Body of pancreas (tissue), 4 donors: ENCODE data around the gene AGAP1.

Experiments
- POLR2A ChIP-seq, 3 donors: fragments of 450-650 bp; IDR thresholded peaks; one replicate each; pipeline ENCODE4 v1.6.1; 2016; ENCODE audit warnings: antibody characterized with exemption in 3 of 3, mild to moderate bottlenecking in 2 of 3
- TF ChIP-seq, protein P1 (sequence below), 7 experiments: fragments of 450-650 bp in 4 of 7; fragments of 200-600 bp in 3 of 7; sonication (generic) in 3 of 7; IDR thresholded peaks; one replicate each; pipeline ENCODE4 v1.5.1; 2016 to 2019; ENCODE audit warnings: antibody characterized with exemption in 7 of 7

DNA sequence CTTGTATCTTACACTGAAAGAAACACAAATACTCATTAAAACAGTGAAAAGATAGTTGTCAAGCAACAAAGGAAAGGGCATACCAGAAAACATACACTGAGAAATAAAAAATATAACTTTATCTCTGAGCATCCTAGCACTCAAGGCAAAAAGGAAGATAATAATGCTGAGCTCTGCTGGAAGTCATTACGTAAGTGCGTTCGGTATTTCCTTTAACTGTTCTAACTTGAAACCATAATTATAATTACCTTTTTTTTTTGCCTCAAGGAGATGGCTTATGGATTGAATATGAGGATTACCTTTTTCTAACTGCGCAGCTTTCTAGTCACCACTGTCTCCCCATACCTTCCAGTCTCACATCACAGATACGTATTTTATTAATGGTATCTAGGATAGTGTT, 366.3 kb downstream of the AGAP1 start:
- TF ChIP-seq, protein P1, sequence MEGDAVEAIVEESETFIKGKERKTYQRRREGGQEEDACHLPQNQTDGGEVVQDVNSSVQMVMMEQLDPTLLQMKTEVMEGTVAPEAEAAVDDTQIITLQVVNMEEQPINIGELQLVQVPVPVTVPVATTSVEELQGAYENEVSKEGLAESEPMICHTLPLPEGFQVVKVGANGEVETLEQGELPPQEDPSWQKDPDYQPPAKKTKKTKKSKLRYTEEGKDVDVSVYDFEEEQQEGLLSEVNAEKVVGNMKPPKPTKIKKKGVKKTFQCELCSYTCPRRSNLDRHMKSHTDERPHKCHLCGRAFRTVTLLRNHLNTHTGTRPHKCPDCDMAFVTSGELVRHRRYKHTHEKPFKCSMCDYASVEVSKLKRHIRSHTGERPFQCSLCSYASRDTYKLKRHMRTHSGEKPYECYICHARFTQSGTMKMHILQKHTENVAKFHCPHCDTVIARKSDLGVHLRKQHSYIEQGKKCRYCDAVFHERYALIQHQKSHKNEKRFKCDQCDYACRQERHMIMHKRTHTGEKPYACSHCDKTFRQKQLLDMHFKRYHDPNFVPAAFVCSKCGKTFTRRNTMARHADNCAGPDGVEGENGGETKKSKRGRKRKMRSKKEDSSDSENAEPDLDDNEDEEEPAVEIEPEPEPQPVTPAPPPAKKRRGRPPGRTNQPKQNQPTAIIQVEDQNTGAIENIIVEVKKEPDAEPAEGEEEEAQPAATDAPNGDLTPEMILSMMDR (IDR thresholded peaks at IDR 0.05): no peak
- TF ChIP-seq POLR2A (IDR thresholded peaks at IDR 0.05): no peak
